ENCODE results near the gene VPS13C. TPM values are rescaled to one million over a fixed set of nuclear protein-coding genes. Genes with fewer than 3 reads are reported as not detected.

Gene VPS13C
- 80.9 and 94.6 TPM in 2 replicates for total RNA-seq

GRCh38 chr15:62060113-62060895, at the start of gene VPS13C:
VPS13C (minus strand) TSS chr15:62060447; CDS start chr15:62060374, 73 bp downstream.
- peak; percentile 75 for TF ChIP-seq CTCF (IDR thresholded peaks at IDR 0.05; ENCODE audit: insufficient read depth, low read depth, low read length)
- peak within 1 kb of the TSS; percentile 92 for H3K4me3 ChIP-seq (ENCODE audit: low read depth, low read length)
- peak; percentile 92 for DNase-seq (ENCODE audit: low read depth)

GRCh38 chr15:62109437-62109836, 49.2 kb upstream of the VPS13C start:
- no peak for TF ChIP-seq CTCF (IDR thresholded peaks at IDR 0.05; ENCODE audit: insufficient read depth, low read depth, low read length)
- no peak for DNase-seq (ENCODE audit: low read depth)
- H3K4me3 ChIP-seq (ENCODE audit: low read depth, low read length), result no peak overlapping the region

DNA sequence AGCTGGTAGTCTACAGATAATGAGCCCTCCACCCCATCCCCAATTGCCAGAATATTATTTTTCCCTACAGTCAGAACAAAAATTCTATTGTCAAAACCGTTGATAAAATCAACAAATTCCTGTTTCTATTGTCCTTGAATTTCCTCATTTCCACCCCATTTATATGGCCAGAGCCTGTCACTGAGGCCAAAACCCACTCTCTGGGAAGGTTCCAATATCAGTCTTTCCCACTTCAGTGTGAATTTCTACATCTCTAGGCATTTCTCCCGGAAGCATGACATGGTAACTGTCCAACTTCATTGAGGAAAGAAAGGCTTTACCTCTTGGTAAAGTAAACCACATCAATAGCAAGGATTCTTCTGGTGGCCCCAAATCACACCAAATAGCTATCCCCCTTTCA, 48.2 kb upstream of the VPS13C start:
- DNase-seq (ENCODE audit: low read depth), result no peak
- TF ChIP-seq CTCF (IDR thresholded peaks at IDR 0.05; ENCODE audit: insufficient read depth, low read depth, low read length), result no peak
- no peak overlapping the region for H3K4me3 ChIP-seq (ENCODE audit: low read depth, low read length)

- DNase-seq (ENCODE audit: low read depth), result no peak
- no peak overlapping the region for H3K4me3 ChIP-seq (ENCODE audit: low read depth, low read length)
- no peak for TF ChIP-seq CTCF (IDR thresholded peaks at IDR 0.05; ENCODE audit: insufficient read depth, low read depth, low read length)
Observed at GRCh38 chr15:62107571-62108121, 47.4 kb upstream of the VPS13C start.

- TF ChIP-seq CTCF (IDR thresholded peaks at IDR 0.05; ENCODE audit: insufficient read depth, low read depth, low read length), result no peak
- H3K4me3 ChIP-seq (ENCODE audit: low read depth, low read length), result no peak overlapping the region
- no peak for DNase-seq (ENCODE audit: low read depth)
Observed at GRCh38 chr15:62106096-62106495, 45.8 kb upstream of the VPS13C start.

DNA sequence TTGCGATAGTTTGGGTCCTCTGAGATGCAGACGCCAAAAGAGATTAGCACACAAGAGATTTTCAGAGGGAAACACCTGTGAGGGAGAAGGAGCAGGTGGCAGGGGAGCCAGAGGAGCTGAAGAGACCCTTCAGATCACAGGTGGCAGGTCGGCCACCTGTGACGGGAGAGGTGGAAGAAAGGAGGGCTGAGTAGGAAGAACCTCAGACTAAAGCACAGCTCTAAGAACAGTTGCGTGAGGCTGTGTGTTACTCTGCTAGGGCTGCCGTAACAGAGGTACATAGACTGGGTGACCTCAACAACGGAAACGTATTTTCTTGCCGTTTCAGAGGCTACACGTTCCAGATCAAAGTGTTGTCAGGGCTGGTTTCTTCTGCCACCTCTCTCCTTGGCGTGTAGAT, 45.0 kb upstream of the VPS13C start:
- no peak for DNase-seq (ENCODE audit: low read depth)
- no peak for TF ChIP-seq CTCF (IDR thresholded peaks at IDR 0.05; ENCODE audit: insufficient read depth, low read depth, low read length)
- no peak overlapping the region for H3K4me3 ChIP-seq (ENCODE audit: low read depth, low read length)
